ENCODE data around the gene KLHL5.

The KLHL5 gene

DNA sequence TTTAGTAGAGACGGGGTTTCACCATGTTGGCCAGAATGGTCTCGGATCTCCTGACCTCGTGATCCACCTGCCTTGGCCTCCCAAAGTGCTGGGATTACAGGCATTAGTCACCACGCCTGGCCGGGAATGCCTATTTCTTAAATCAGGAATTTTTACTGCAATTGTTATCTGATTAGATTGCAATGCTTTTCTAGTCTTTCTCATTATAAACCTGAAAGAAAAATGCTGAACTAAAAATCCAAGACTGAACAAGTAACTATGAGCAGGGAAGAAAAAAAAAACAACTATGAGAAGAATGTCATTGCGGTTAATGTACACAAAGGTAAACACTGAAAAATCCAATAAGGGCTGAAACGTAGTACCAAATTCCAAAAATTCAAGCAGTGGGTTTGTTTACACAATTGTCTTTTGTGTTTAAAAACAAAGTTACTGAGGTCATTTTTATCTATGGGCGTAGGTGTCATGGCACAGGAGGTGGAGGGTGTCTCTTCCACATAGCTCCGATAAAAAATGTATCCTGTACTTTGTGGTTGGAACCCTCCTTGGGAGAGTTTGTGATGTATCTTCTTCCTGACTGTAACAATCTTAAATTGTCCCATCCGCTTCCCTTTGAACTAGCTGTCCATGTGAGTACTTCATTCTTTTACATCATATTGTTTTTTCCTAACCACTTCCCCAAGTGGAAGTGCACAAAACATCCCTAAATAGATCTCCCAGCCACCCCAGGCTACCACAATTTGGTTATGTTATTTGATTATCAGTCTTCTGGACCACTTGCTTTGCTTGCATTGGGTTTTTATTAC lies 18.8 kb upstream of the KLHL5 start:
- in situ Hi-C loops (cut with HindIII; ENCODE audit: low sequenced_read_pairs): no loop called here

DNA sequence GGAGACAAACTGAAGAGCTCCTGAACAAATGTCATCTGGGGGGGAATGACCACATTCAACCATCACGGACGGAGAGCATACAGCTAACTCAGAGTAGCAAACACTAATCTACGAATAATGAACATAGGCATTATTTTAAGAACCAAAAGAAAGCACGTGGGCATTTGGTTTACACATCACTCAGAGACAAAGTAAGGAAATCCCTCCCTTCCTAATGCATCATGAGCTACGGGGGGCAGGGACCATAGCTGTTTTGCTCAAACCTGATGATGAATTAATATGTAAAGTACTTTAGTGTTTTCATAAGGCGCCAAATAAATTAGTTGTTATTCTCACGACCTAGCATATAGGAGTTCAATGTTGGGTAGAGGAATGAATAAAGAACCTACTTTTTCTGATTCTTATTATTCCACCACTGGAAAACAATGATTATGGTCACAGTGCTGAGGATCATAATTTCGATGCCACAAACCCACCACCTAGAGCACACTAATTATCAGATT lies 18.1 kb upstream of the KLHL5 start:
- in situ Hi-C loops (cut with HindIII; ENCODE audit: low sequenced_read_pairs): no loop called here

DNA sequence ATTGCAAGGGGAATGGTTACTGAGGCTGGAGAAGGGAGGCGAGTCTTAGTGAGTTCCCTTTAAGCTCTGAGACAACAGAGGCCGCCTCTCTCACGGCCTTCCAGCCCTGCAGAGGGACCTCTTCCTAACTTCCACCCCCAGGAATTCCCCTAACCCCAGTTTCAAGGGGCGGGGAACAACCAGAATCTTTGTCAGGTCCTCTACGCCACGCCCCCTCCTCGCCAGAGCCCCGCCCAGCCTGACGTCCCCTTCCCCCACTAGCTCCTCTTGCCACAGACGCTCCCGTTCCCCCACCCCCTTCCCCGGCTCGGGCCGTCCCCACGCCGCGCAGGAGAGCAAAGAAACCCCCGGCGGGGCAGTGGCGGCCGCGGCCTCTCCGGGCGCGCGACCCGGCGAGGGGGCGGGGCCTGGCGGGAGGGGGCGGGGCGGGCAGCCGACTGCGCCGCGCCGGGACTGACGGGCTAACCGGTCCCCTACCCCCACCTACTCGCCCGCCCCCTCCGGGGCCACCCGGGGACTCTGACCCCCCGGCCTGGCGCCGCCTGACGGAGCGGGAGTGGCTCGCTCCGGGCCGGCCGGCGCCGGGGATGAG lies 17.6 kb upstream of the KLHL5 start:
- in situ Hi-C loops (cut with HindIII; ENCODE audit: low sequenced_read_pairs): no loop called here

DNA sequence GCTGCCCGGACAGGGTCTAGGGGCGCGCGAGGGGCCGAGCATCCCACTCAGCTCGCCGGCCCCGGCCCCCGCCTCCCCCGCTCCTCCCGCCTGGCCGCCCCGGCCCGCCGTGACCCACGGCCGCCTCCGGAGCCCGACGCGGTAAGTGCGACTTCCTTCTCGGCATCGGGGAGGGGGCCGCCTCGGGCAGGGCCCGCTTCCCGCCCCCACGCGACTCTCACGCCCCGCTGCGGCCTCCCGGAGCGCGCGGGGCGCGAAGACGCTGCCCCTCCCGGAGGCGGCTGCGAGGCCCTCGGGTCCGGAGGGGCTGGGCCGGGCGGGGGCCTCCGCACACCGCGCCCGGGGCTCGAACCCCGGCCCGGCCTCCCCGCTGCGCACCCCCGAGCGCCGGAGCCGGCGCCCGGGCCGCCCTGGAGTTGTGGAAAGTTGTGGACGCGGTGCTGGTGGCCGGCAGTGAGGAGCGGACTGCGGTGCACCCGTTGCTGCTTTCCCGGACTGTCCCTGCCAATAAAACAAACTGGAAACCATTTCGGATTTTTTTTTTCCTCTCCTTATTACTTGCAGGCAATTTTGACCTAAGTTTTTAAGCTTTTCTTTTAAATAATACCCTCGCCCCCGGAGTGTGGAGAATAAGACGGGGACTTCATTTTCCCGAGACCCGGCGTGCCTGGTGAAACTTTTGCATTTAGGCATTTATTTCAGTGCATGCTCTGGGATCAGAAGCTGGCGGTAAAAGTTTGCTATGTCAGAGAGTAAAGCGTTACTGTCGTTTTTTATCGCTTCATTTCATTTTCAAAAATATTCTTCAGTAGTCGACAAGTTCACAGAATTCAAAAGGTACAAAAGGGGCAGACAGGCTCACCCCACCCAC lies 16.8 kb upstream of the KLHL5 start:
- in situ Hi-C loops (cut with HindIII; ENCODE audit: low sequenced_read_pairs): no loop called here

DNA sequence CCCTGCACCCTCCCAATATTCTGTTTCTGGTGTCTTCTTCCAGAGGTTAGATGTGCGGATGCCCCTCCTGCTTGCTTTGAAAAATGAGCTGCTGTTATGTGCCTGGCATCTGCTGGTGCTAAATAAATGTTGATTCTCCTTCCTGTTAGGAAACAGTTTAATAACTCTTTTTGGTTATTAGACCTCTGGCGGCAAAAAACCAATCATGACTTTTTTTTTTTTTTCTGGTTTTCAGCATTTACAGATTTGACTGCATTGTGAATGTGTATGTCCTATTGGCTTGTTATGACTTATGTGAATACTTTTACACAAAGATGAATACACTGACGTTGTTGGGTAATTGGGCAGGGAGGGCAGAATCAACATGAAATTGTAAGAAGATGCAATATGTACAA lies 16.2 kb upstream of the KLHL5 start:
- in situ Hi-C loops (cut with HindIII; ENCODE audit: low sequenced_read_pairs): no loop called here

DNA sequence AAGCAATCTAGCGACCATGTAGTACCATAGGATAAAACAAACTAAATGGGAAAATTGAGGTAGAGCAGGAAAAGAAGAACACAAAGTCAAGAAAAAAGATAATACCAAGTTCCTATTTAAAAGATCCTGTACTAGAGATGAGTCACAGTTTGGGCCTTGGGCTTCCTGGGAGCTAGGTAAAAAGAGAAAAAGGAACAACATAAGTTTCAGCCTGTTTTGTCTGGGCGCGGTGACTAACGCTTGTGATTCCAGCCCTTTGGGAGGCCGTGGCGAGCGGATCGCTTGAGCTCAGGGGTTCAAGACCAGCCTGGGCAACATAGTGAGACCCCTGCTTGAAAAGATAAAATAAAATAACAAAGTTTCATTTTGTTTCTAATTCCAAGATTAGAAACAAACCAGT lies 15.8 kb upstream of the KLHL5 start:
- in situ Hi-C loops (cut with HindIII; ENCODE audit: low sequenced_read_pairs): no loop called here

DNA sequence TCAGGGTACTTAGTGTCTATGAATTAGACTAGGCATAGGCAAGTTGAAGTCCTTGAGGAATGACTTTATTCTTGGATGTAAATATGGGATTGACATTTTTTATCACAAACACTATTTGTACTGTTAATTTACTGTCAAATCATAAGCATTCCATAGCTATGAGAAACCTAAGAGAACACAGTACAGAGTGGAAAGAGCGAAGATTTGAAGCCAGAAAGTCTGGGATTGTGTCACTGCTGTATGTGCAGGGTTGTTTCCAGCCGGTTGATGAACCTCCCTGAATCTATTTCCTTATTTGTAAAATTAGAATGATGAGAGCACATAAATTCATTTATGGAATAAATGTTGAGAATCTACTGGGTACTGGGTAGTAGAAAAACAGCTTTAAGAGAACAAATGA lies 14.4 kb upstream of the KLHL5 start:
- in situ Hi-C loops (cut with HindIII; ENCODE audit: low sequenced_read_pairs): no loop called here

DNA sequence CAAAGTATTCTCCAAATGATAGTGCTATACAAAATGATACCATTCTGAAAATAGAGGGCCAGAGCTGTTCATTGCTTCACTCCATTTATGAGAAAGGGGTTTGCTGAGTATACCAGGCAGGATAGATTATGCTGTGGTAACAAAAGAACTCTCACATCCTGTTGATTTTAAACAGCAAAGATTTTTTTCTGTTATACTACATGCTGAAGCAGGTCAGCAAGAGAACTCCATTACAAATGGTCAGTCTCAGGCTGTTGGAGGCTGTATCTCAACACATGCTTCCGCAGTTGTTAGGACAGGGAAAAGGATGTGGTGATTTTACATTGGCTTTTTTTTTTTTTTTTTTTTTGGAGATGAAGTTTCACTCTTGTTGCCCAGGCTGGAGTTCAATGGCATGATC lies 13.7 kb upstream of the KLHL5 start:
- in situ Hi-C loops (cut with HindIII; ENCODE audit: low sequenced_read_pairs): no loop called here

DNA sequence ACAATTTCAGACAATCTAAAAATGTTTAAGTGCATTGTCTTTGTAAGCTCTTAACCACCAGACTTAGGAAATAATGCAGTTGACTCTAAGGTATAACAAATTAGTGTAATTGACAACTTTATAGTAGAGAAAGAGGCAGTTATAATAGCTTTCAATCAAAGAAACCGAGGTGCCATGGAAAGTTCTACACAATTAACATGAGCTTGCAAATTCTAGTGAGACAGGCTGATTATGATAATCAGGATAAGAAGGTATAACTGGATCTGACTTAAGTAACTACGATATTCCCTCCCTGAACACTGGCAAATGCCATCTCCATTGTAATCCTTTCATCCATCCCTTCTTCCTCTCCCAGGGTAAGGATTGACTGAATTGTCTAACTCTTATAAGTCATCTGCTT lies 11.4 kb upstream of the KLHL5 start:
- in situ Hi-C loops (cut with HindIII; ENCODE audit: low sequenced_read_pairs): loop anchor here (10.0 kb wide), 1 partner anchor 56 kb away; no protein-coding TSS in a partner anchor

DNA sequence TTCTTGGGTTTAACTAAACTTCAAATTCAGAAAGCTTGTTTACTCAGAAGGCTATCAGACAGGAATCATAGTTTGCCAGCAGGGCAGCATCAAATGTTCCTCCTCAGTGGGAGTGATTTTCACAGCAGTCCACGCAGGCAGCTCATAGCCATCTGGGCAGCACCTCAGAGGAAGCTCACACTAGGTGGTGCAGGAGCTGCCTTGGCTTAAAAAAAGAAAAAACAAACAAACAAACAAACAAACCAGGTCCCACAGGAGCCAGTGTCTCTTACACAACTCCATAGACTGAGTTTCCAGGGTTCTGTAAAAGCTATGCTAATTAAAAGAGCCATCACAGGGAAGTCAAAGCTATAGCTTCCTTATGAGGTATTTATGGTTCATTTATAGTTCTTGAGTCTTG lies 10.5 kb upstream of the KLHL5 start:
- in situ Hi-C loops (cut with HindIII; ENCODE audit: low sequenced_read_pairs): loop anchor here (10.0 kb wide), 1 partner anchor 57 kb away; no protein-coding TSS in a partner anchor

DNA sequence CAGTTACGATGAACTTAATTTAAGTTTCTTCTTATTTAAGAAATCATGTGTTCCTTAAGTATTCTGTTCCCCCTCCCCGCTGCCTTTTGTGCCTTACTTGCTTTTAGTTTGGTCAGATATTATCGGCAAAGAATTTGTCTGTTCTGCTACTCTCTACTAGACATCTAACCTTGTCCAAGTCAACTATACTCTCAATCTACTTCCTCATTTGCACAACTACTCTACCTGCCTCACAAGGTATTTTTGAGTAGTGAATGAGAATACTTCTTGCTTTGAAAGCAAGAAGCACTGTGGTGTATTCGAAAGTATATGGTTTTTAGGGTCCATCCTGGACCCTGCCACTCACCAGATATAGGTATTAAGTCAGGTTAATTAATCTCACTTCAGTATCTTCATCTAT lies 8.0 kb upstream of the KLHL5 start:
- in situ Hi-C loops (cut with HindIII; ENCODE audit: low sequenced_read_pairs): loop anchor here (10.0 kb wide), 1 partner anchor 59 kb away; no protein-coding TSS in a partner anchor

DNA sequence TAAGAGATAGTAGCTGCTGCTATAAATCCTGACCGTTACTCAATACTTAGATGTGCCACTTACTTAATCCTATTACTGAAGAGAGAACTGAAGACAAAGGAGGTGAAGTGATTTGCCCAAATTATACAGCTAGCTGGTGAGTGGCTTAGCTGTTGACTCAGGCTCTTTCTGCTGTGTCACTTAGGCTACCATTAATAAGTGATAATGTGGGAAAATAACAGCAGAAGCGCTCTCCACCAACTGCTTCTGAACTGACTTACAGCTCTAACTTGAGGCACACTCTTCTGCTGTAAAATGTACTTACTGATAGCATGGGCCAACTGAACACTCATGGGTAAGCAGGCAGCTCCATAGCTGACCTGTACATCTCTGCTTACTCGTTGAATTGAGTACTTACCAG lies 7.5 kb upstream of the KLHL5 start:
- in situ Hi-C loops (cut with HindIII; ENCODE audit: low sequenced_read_pairs): loop anchor here (10.0 kb wide), 1 partner anchor 60 kb away; no protein-coding TSS in a partner anchor

DNA sequence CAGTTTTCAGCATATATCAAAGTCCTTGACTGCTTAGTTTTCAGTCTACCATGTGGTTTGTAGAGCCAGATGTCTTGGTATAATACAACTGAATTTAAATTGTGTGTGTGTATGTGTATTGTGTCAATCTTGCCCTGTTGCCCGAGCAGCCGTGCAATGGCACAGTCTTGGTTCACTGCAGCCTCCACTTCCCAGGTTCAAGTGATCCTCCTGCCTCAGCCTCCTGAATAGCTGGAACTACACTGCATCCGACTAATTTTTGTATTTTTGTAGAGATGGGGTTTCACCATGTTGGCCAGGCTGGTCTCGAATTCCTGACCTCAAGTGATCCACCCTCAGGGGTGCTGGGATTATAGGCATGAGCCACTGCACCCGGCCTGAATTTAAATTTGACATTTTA lies 6.0 kb upstream of the KLHL5 start:
- in situ Hi-C loops (cut with HindIII; ENCODE audit: low sequenced_read_pairs): loop anchor here (10.0 kb wide), 1 partner anchor 61 kb away; no protein-coding TSS in a partner anchor

DNA sequence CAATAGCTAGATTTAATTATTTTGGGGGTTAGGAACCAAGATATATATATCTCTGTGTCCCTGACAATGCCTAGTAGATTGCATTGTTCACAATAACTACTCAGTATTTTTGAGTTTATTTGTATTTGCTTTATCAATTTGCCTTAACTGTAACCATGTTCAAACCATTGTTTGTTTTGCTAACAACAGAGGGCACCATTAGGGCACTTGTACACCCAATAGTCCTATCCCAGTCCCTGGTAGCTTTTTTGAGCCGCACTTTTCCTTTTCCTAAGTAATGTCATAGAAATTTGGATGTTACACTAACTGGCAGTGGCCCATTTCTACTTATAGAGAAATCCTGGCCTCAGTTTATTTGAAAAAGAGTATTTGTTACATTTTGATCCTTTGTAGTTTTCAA lies 575 bp upstream of the KLHL5 start:
- in situ Hi-C loops (cut with HindIII; ENCODE audit: low sequenced_read_pairs): no loop called here

DNA sequence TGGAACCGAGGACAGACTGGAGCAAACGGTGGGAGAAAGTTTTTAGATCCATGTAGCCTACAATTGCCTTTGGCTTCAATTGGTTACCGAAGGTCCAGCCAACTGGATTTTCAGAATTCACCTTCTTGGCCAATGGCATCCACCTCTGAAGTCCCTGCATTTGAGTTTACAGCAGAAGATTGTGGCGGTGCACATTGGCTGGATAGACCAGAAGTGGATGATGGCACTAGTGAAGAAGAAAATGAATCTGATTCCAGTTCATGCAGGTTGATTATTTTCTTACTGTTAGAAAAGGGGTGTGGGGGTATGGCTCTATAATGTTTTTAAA lies 702 bp downstream of the KLHL5 start:
- in situ Hi-C loops (cut with HindIII; ENCODE audit: low sequenced_read_pairs): no loop called here

DNA sequence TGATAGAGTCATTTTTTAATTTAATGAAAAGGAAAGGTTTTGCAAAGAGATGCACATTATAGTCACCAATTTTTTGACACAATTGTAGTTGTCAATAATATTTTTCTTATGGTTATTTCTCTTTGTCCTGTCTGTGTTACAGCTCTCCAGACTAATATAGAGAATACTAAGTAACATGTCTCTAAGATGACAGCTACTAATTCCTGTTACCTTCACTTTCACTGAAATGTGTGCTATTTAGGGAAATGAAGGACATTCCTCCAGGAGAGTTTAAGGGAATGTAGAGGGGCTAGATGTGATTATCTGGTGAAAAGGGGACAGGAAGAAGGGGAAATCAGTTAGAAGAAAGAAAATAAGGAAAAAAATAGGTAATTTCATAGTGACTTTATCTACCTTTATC lies 1.4 kb downstream of the KLHL5 start:
- in situ Hi-C loops (cut with HindIII; ENCODE audit: low sequenced_read_pairs): no loop called here

DNA sequence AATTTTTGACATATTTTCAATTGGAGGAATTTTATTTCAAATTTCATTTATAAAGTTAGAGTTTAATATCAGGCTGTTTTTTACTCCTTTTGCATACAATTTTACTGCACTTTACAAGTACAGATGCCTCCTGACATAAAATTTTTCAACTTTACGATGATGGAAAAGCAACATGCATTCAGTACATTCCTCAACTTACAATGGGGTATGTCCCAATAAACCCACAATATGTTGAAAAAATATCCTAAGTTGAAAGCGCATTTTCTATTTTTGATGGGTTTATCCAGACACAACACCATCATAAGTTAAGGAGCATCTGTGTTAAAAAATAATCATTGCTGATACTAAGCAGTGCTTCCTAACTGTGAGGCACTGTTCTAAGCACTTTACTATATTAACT lies 4.3 kb downstream of the KLHL5 start:
- in situ Hi-C loops (cut with HindIII; ENCODE audit: low sequenced_read_pairs): no loop called here

DNA sequence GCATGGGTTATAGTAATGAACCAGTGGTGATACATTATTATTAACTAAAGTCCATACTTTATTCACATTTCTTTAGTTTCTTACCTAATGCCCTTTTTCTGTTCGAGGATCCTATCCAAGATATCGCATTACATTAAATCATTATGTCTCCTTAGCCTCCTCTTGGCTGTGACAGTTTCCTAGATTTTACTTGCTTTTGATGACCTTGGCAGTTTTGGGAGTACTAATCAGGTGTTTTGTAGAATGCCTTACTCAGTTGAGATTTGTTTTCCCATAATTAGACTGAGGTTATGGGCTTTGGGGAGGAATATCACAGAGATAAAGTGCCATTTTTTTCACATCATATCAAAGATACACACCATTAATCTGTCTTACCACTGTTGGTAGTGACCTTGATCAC lies 5.0 kb downstream of the KLHL5 start:
- in situ Hi-C loops (cut with HindIII; ENCODE audit: low sequenced_read_pairs): no loop called here

DNA sequence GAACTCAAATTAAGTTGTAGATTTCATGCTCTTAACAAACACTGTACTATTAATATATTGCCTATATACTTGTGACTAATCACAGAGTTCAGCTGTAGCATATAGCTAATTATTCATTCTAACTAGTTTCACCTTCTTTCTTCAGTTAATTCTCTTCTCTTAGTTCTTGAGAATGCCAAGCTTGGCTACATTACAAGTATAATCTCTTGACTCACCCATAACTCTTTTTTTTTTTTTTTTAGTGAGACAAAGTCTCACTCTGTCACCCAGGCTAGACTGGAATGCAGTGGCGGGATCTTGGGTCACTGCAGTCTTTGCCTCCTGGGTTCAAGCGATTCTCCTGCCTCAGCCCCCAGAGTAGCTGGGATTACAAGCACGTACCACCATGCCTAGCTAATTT lies 5.4 kb downstream of the KLHL5 start:
- in situ Hi-C loops (cut with HindIII; ENCODE audit: low sequenced_read_pairs): no loop called here

DNA sequence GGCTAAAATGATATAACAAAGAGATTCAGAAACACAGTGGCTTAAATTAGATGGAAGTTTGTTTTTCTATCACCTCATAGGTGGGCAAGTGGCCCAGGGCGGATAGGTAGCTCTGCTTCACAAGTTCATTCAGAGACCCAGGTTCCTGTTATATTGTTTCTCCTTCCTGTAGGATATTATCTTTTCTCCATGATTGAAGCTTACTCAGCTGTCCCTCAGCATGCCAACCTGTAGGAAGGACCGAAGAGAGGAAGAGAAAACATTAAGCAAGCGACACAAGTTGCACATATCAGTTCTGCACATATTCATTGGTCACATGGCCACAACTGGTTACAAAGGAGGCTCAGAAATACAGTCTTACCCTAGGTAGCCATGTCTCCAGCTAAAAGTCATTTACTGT lies 6.9 kb downstream of the KLHL5 start:
- in situ Hi-C loops (cut with HindIII; ENCODE audit: low sequenced_read_pairs): no loop called here

DNA sequence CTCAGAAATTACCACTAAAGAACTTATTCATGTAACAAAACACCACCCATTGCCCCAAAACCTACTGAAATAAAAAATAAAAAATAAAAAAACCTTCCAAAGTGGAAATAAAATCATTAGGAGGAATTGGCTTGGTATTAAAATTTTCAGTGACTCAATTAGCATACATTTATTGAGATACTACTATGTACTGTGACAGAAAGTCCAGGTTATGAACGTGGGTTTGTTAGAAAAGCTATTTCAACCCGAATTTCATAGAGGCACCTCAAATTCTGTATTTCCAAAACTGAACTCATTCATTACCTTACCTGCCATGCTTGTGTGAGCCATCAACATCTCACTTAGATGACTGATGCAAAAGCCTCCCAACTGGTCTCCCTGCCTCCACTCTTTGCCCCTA lies 16.8 kb downstream of the KLHL5 start:
- in situ Hi-C loops (cut with HindIII; ENCODE audit: low sequenced_read_pairs): no loop called here

DNA sequence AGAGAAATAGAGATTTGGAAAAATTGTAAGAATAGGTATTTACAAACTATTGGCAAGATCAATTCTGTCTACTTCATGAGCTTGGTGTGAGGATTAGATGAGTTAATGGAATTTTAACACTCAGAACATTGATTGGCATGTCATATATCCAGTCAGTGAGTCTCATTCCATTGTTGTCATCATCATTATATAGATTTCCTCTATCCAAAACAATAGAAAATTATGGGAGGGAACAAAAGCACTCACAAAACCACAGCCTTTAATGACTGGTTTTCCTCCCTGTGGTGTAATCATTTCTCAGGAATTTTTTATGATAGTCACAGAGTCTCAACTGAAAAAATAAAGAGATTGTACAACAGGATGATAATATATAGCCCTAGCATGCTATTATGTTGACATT lies 21.1 kb downstream of the KLHL5 start:
- in situ Hi-C loops (cut with HindIII; ENCODE audit: low sequenced_read_pairs): no loop called here
